LoVo (cell line): ENCODE measurements around the gene COLQ.
"Not testable (repeated sequence)": the region's sequence is repeated elsewhere in the genome, so short reads cannot be mapped to it uniquely, and the experiment has no call there.

Experiments
- DNase-seq: peaks from one replicate; pipeline ENCODE4 v3.0.0-alpha.2; 2016; ENCODE audit warnings: low spot score

COLQ gene

GRCh38 chr3:15521573-15521965 is at the start of gene COLQ:
Gene COLQ, minus strand, starts transcription at chr3:15521706. Its CDS starts 81 bp downstream, at chr3:15521625.
- no peak for DNase-seq

- no peak for DNase-seq
These were observed 41.7 kb upstream of the COLQ start for GRCh38 chr3:15563190-15563589.

GRCh38 chr3:15562560-15562959 is 41.1 kb upstream of the COLQ start:
- no peak for DNase-seq

GRCh38 chr3:15558581-15558980 is 37.1 kb upstream of the COLQ start:
- no peak for DNase-seq

- peak; percentile 66 for DNase-seq
These were observed 36.0 kb upstream of the COLQ start for GRCh38 chr3:15557511-15557946.

- DNase-seq: no peak
These were observed 35.0 kb upstream of the COLQ start for GRCh38 chr3:15556512-15556911.

GRCh38 chr3:15553749-15554148 is 32.2 kb upstream of the COLQ start:
- DNase-seq: no peak

- no peak for DNase-seq
These were observed 30.4 kb upstream of the COLQ start for GRCh38 chr3:15551902-15552301.

GRCh38 chr3:15549846-15550245 is 28.3 kb upstream of the COLQ start:
- DNase-seq: no peak

GRCh38 chr3:15542614-15543013 is 21.1 kb upstream of the COLQ start:
- no peak for DNase-seq

GRCh38 chr3:15541371-15541770 is 19.9 kb upstream of the COLQ start:
- no peak for DNase-seq

- no peak for DNase-seq
These were observed 17.6 kb upstream of the COLQ start for GRCh38 chr3:15539066-15539465.

GRCh38 chr3:15538345-15538744 is 16.8 kb upstream of the COLQ start:
- DNase-seq: no peak

GRCh38 chr3:15536856-15537255 is 15.3 kb upstream of the COLQ start:
- DNase-seq: no peak

- no peak for DNase-seq
These were observed 14.2 kb upstream of the COLQ start for GRCh38 chr3:15535732-15536131.

- DNase-seq: not testable (repeated sequence)
These were observed 11.1 kb upstream of the COLQ start for GRCh38 chr3:15532614-15533013.

GRCh38 chr3:15531346-15531745 is 9.8 kb upstream of the COLQ start:
- no peak for DNase-seq

- DNase-seq: no peak
These were observed 7.5 kb upstream of the COLQ start for GRCh38 chr3:15528854-15529537.

GRCh38 chr3:15527031-15527459 is 5.5 kb upstream of the COLQ start:
- DNase-seq: no peak

GRCh38 chr3:15525790-15526189 is 4.3 kb upstream of the COLQ start:
- DNase-seq: no peak

GRCh38 chr3:15523660-15524417 is 2.3 kb upstream of the COLQ start:
- DNase-seq: no peak

- DNase-seq: no peak
These were observed 510 bp upstream of the COLQ start for GRCh38 chr3:15522016-15522415.

- DNase-seq: no peak
These were observed 518 bp downstream of the COLQ start for GRCh38 chr3:15520804-15521572.
